ENCODE results near the gene PRMT7.

PRMT7 gene

DNA sequence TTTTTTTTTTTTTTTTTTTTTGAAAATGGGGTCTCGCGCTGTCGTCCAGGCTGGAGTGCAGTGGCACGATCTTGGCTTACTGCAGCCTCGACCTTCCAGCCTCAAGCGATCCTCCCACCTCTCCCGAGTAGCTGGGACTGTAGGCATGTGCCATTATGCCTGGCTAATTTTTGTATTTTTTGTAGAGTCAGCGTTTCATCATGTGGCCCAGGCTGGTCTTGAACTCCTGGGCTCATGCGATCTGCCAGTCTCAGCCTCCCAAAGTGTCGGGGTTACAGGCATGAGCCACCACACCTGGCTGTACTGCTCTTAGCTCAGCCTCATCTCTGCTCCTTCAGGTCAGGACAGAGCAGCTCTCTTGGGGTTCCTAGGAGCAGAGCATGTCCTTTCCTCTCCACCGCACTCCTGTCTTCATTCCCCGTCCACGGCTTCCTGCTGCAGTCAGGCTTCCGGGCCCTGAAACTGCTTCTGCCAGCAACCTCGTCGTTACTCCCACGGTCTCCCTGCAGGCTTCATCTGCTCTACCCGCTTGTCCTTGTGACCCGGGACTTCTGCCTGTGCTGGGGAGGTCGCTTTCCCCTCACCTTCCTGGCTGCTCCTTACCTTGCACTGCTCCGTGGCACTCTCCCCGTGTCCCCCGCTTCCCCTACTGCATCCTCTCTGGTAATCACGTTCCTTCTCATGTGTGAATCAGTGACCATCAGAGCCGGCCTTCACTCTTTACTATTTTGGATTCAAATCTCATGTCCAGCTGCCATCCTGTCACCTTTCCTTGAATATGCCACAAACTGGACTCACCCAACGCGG, 38.0 kb downstream of the PRMT7 start:
- H3K36me3 ChIP-seq (ENCODE audit: low read length): peaks cover 6% of the 10 kb centered on the region; the same call in 1 of the 2 replicates
- no peaks in the 10 kb centered on the region for H3K79me2 ChIP-seq (ENCODE audit: insufficient read depth, low read length)
- H4K20me1 ChIP-seq (ENCODE audit: low read depth, low read length): no peaks in the 10 kb centered on the region
- H3K9ac ChIP-seq (ENCODE audit: low read length): no peak overlapping the region
- H3K27ac ChIP-seq (ENCODE audit: low read depth, low read length): no peak overlapping the region
- H3K27me3 ChIP-seq (ENCODE audit: low read length): no peaks in the 10 kb centered on the region
- no peaks in the 10 kb centered on the region for H3F3A ChIP-seq (ENCODE audit: insufficient read depth)
- H3K4me2 ChIP-seq (ENCODE audit: low read depth, low read length, poor library complexity, severe bottlenecking): no peak overlapping the region
- H3K4me3 ChIP-seq (ENCODE audit: insufficient read depth, low read length, poor library complexity, severe bottlenecking): no peak overlapping the region
- no peak overlapping the region for H2AFZ ChIP-seq (ENCODE audit: low read depth, low read length, severe bottlenecking)
- H3K9me3 ChIP-seq (ENCODE audit: insufficient read depth, low read length): no peaks in the 10 kb centered on the region
- H3K9me2 ChIP-seq (replicated peaks; ENCODE audit: insufficient read depth, low read length): no peaks in the 10 kb centered on the region
- TF ChIP-seq, protein P1, sequence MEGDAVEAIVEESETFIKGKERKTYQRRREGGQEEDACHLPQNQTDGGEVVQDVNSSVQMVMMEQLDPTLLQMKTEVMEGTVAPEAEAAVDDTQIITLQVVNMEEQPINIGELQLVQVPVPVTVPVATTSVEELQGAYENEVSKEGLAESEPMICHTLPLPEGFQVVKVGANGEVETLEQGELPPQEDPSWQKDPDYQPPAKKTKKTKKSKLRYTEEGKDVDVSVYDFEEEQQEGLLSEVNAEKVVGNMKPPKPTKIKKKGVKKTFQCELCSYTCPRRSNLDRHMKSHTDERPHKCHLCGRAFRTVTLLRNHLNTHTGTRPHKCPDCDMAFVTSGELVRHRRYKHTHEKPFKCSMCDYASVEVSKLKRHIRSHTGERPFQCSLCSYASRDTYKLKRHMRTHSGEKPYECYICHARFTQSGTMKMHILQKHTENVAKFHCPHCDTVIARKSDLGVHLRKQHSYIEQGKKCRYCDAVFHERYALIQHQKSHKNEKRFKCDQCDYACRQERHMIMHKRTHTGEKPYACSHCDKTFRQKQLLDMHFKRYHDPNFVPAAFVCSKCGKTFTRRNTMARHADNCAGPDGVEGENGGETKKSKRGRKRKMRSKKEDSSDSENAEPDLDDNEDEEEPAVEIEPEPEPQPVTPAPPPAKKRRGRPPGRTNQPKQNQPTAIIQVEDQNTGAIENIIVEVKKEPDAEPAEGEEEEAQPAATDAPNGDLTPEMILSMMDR (IDR thresholded peaks at IDR 0.05; ENCODE audit: insufficient read depth, low read length, poor library complexity, severe bottlenecking): no peak
- TF ChIP-seq EZH2phosphoT487 (conservative IDR thresholded peaks at IDR 0.05; ENCODE audit: low read length): no peak

DNA sequence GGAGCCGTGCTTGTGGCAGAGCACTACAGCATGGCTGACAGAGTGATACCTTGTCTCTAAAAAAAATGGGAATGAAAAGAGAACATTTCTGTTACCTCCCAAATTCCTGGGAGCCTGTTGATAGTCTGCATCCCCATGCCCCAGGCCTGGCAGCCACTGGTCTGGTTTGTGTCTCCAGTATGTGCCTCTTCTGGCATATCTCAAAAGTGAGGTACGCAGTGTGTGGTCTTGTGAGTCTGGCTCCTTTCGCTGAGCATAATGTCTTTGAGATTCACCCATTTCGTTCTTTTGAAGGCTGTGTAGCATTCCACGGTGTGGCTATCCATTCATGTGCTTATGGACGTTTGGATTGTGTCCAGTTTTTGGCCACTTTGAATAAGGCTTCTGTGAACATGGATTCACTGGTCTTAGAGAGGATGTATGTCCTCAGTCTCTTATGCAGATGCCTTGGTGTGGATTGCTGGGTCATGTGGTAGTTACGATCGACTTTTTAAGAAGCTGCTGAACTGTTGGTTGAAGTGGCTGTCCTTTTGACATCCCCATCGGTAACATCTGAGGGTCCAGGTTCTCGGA, 39.1 kb downstream of the PRMT7 start:
- Histone ChIP-seq H3K9ac (ENCODE audit: low read length) (no peak overlapping the region), H3K4me3 (ENCODE audit: insufficient read depth, low read length, poor library complexity, severe bottlenecking) (no peak overlapping the region), H3K27me3 (ENCODE audit: low read length) (no peaks in the 10 kb centered on the region), H3K4me2 (ENCODE audit: low read depth, low read length, poor library complexity, severe bottlenecking) (no peak overlapping the region), H2AFZ (ENCODE audit: low read depth, low read length, severe bottlenecking) (no peak overlapping the region), H3K36me3 (ENCODE audit: low read length) (peaks cover 5% of the 10 kb centered on the region; the same call in 1 of the 2 replicates), H3F3A (ENCODE audit: insufficient read depth) (no peaks in the 10 kb centered on the region), H3K27ac (ENCODE audit: low read depth, low read length) (no peak overlapping the region), H3K9me3 (ENCODE audit: insufficient read depth, low read length) (no peaks in the 10 kb centered on the region), H3K79me2 (ENCODE audit: insufficient read depth, low read length) (no peaks in the 10 kb centered on the region), H3K9me2 (replicated peaks; ENCODE audit: insufficient read depth, low read length) (no peaks in the 10 kb centered on the region), H4K20me1 (ENCODE audit: low read depth, low read length) (no peaks in the 10 kb centered on the region)
- TF ChIP-seq EZH2phosphoT487 (conservative IDR thresholded peaks at IDR 0.05; ENCODE audit: low read length): no peak
- TF ChIP-seq, protein P1 (IDR thresholded peaks at IDR 0.05; ENCODE audit: insufficient read depth, low read length, poor library complexity, severe bottlenecking): no peak

DNA sequence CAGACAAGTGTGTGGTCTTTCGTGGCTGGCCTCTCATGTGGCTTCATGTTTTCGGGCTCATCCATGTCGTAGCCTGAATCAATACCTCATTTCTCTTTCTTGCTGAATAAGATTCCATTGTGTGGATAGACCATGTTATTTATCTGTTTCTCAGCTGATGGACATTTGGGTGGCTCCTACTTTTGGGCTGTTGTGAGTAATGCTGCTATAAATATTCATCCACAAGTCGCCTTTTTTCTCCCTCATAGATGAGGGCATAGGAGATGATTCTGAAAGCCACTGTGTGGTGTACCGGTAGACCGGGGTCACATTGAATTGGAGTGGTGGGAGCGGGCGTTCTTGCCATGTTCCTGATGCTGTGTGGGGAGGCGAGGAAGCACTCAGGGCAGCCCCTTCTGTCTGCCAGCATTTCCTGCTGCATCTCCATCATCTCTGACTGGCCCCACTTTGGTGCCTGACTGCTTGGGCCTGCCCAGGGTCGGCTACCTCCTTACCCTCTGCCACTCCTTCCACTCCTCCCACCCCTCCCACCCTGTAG, 40.1 kb downstream of the PRMT7 start:
- TF ChIP-seq EZH2phosphoT487 (conservative IDR thresholded peaks at IDR 0.05; ENCODE audit: low read length): no peak
- TF ChIP-seq, protein P1 (IDR thresholded peaks at IDR 0.05; ENCODE audit: insufficient read depth, low read length, poor library complexity, severe bottlenecking): no peak
- Histone ChIP-seq H4K20me1 (ENCODE audit: low read depth, low read length) (no peaks in the 10 kb centered on the region), H3K9me2 (replicated peaks; ENCODE audit: insufficient read depth, low read length) (no peaks in the 10 kb centered on the region), H3K9ac (ENCODE audit: low read length) (no peak overlapping the region), H3K4me3 (ENCODE audit: insufficient read depth, low read length, poor library complexity, severe bottlenecking) (no peak overlapping the region), H3K27ac (ENCODE audit: low read depth, low read length) (no peak overlapping the region), H3K9me3 (ENCODE audit: insufficient read depth, low read length) (no peaks in the 10 kb centered on the region), H3K36me3 (ENCODE audit: low read length) (0 out of 2 replicates have a peak, but pooled peaks cover 3% of the 10 kb centered on the region), H3K27me3 (ENCODE audit: low read length) (no peaks in the 10 kb centered on the region), H2AFZ (ENCODE audit: low read depth, low read length, severe bottlenecking) (no peak overlapping the region), H3K4me2 (ENCODE audit: low read depth, low read length, poor library complexity, severe bottlenecking) (no peak overlapping the region), H3F3A (ENCODE audit: insufficient read depth) (no peaks in the 10 kb centered on the region), H3K79me2 (ENCODE audit: insufficient read depth, low read length) (no peaks in the 10 kb centered on the region)
